HepG2 (cell line): Measurements from ENCODE around the gene SOX21. TPM values are rescaled to one million over a fixed set of nuclear protein-coding genes. Genes with fewer than 3 reads are reported as not detected.

Experiments
- ATAC-seq: fragments of 200-7000 bp; cut with Tn5 transposase; 3 replicates; pipeline ENCODE4 v1.9.1; 2020; ENCODE audit warnings: mild to moderate bottlenecking, moderate library complexity
- BruUV-seq: library from RNA; stranded (reverse); fragments of 400-500 nt; replicated peaks from 2 replicates; lab custom pipeline; 2021; lab: Mats Ljungman, UMichigan
- CTCF ChIA-PET: fragments of 300-600 bp; formaldehyde crosslinking; extraction: SDS; loops from one replicate; lab custom pipeline; 2021; ENCODE audit warnings: low total read pairs, inconsistent platforms, low intra/inter-chr PET ratio; lab: Yijun Ruan, JAX
- POLR2A ChIA-PET: fragments of 350-600 bp; sonication (Branson Sonifier 250); formaldehyde crosslinking; loops from one replicate; lab custom pipeline; 2020; ENCODE audit warnings: antibody characterized with exemption, inconsistent platforms; lab: Yijun Ruan, JAX
- DNase-seq: peaks from one replicate; pipeline ENCODE4 v3.0.0-alpha.2; 2015; ENCODE audit warnings: low spot score
- FAIRE-seq: peaks from 3 replicates; lab custom pipeline; 2011; peaks lifted over from hg19 to GRCh38; lab: Jason Lieb, UNC
- H2AFZ ChIP-seq: one replicate; pipeline ENCODE4 v1.6.1; 2011; ENCODE audit warnings: low read length, inconsistent platforms
- H3K27ac ChIP-seq: fragments of 300-600 bp; 3 replicates; pipeline ENCODE4 v1.8.0; 2011; ENCODE audit warnings: mixed run types, mild to moderate bottlenecking, mixed read lengths, low read length, inconsistent platforms; ENCODE audit not compliant: insufficient read depth; ENCODE audit errors: extremely low read length
- H3K27me3 ChIP-seq, 2 experiments: fragments of 200-600 bp in 1 of 2; 2 replicates in 1 of 2; 3 replicates in 1 of 2; pipeline versions ENCODE4 v1.6.0 to v1.8.0; 2011; ENCODE audit warnings: low read length in 2 of 2, mild to moderate bottlenecking in 2 of 2, moderate library complexity in 2 of 2, inconsistent platforms in 1 of 2; ENCODE audit not compliant: insufficient read depth in 2 of 2, control insufficient read depth in 1 of 2
- H3K36me3 ChIP-seq, 2 experiments: fragments of 200-600 bp in 1 of 2; replicated peaks in 1 of 2; 2 replicates in 1 of 2; 3 replicates in 1 of 2; pipeline versions ENCODE4 v1.5.1 to v1.8.0; 2011; ENCODE audit warnings: low read length in 2 of 2, inconsistent platforms in 1 of 2; ENCODE audit not compliant: insufficient read depth in 2 of 2, control insufficient read depth in 1 of 2
- H3K4me1 ChIP-seq: 2 replicates; pipeline ENCODE4 v1.5.1; 2012; ENCODE audit warnings: low read length, inconsistent platforms; ENCODE audit not compliant: insufficient read depth
- H3K4me2 ChIP-seq: 2 replicates; pipeline ENCODE4 v1.6.0; 2011; ENCODE audit warnings: low read depth, low read length, inconsistent platforms
- H3K4me3 ChIP-seq, 3 experiments: fragments of 200-600 bp in 1 of 3; sonication (generic), shearing (Covaris generic) in 1 of 3; replicated peaks in 1 of 3; 2 replicates each; pipeline ENCODE4 v1.5.1; 2011 to 2016; ENCODE audit warnings: low read length in 3 of 3, inconsistent platforms in 2 of 3, low read depth in 2 of 3, mild to moderate bottlenecking in 2 of 3, control low read depth in 1 of 3, mixed read lengths in 1 of 3; ENCODE audit not compliant: insufficient read depth in 1 of 3
- H3K79me2 ChIP-seq: one replicate; pipeline ENCODE4 v1.6.1; 2011; ENCODE audit warnings: low read length, inconsistent platforms; ENCODE audit not compliant: insufficient read depth
- H3K9ac ChIP-seq: 2 replicates; pipeline ENCODE4 v1.6.0; 2011; ENCODE audit warnings: mild to moderate bottlenecking, low read depth, low read length, inconsistent platforms; ENCODE audit not compliant: insufficient read depth
- H3K9me3 ChIP-seq: 2 replicates; pipeline ENCODE4 v1.5.1; 2012; ENCODE audit warnings: mild to moderate bottlenecking, low read length
- H4K20me1 ChIP-seq: 2 replicates; pipeline ENCODE4 v1.6.0; 2011; ENCODE audit warnings: inconsistent platforms, mild to moderate bottlenecking, low read length, moderate library complexity; ENCODE audit not compliant: insufficient read depth
- ASH2L ChIP-seq: fragments of 300-600, 200-600 bp; sonication (generic); IDR thresholded peaks from 2 replicates; pipeline ENCODE4 v1.7.0; 2017; ENCODE audit warnings: low read depth, mild to moderate bottlenecking, moderate library complexity, mixed read lengths, low read length; ENCODE audit not compliant: insufficient read length
- ATF7-NPFF ChIP-seq: sonication (generic); formaldehyde crosslinking; IDR thresholded peaks from 2 replicates; pipeline ENCODE4 v1.8.1; 2023; ENCODE audit warnings: mild to moderate bottlenecking, low read depth, missing genetic modification reagents, moderate library complexity
- CEBPZ ChIP-seq: IDR thresholded peaks from 2 replicates; pipeline ENCODE4 v1.6.1; 2012; ENCODE audit warnings: low read length, improper control_type of control experiment
- ETV6 ChIP-seq: sonication (generic); formaldehyde crosslinking; conservative IDR thresholded peaks from 2 replicates; pipeline ENCODE4 v1.4.0; 2020; ENCODE audit warnings: missing genetic modification reagents
- GATA4 ChIP-seq: sonication (generic); IDR thresholded peaks from 2 replicates; pipeline ENCODE4 v1.6.1; 2016; ENCODE audit warnings: antibody characterized with exemption, low read depth, borderline replicate concordance
- MYPOP ChIP-seq: sonication (generic); formaldehyde crosslinking; IDR thresholded peaks from 2 replicates; pipeline ENCODE4 v1.8.1; 2023; ENCODE audit warnings: mild to moderate bottlenecking, moderate library complexity, missing genetic modification reagents
- PREB ChIP-seq: sonication (generic); formaldehyde crosslinking; IDR thresholded peaks from 2 replicates; pipeline ENCODE4 v1.4.0; 2020; ENCODE audit warnings: missing genetic modification reagents
- RBFOX2 ChIP-seq: fragments of 200-400 bp; formaldehyde crosslinking; IDR thresholded peaks from 2 replicates; pipeline ENCODE4 v1.6.1; 2017; ENCODE audit warnings: low read depth, mild to moderate bottlenecking, low read length
- SALL2 ChIP-seq: sonication (generic); formaldehyde crosslinking; IDR thresholded peaks from 2 replicates; pipeline ENCODE4 v1.8.1; 2023; ENCODE audit warnings: mild to moderate bottlenecking, missing genetic modification reagents, inconsistent platforms
- SP1 ChIP-seq, 2 experiments: fragments of 450-650 bp in 1 of 2; sonication (generic) in 1 of 2; formaldehyde crosslinking in 1 of 2; IDR thresholded peaks; 2 replicates each; pipeline versions ENCODE4 v1.4.0 to v1.6.1; 2016 to 2020; ENCODE audit warnings: missing genetic modification reagents in 1 of 2
- TBL1XR1 ChIP-seq: fragments of 150-350 bp; IDR thresholded peaks from 2 replicates; pipeline ENCODE4 v1.6.1; 2014; ENCODE audit warnings: borderline replicate concordance, low read length; ENCODE audit not compliant: partially characterized antibody
- ZFX ChIP-seq: sonication (generic); formaldehyde crosslinking; IDR thresholded peaks from 2 replicates; pipeline ENCODE4 v1.4.0; 2020; ENCODE audit warnings: mild to moderate bottlenecking, low read depth, missing genetic modification reagents, moderate library complexity
- ZNF331 ChIP-seq: sonication (generic); formaldehyde crosslinking; IDR thresholded peaks from 2 replicates; pipeline ENCODE4 v1.4.0; 2020; ENCODE audit warnings: missing genetic modification reagents
- ZNF503 ChIP-seq: sonication (generic); formaldehyde crosslinking; IDR thresholded peaks from 2 replicates; pipeline ENCODE4 v1.4.0; 2020; ENCODE audit warnings: missing genetic modification reagents
- ZNF543 ChIP-seq: sonication (generic); formaldehyde crosslinking; IDR thresholded peaks from 2 replicates; pipeline ENCODE4 v1.4.0; 2020; ENCODE audit warnings: mild to moderate bottlenecking, missing genetic modification reagents
- ZSCAN25 ChIP-seq: sonication (generic); formaldehyde crosslinking; IDR thresholded peaks from 2 replicates; pipeline ENCODE4 v1.8.0; 2022; ENCODE audit warnings: mild to moderate bottlenecking, missing genetic modification reagents
- WGBS: methylation state at CpG from one replicate; pipeline ENCODE4 v1.1.6; 2017; ENCODE audit warnings: low lambda C conversion rate; 5-methylcytosine and 5-hydroxymethylcytosine counted together
- in situ Hi-C: cut with HindIII; loops from 2 replicates; pipeline ENCODE4 v1.10.0; 2017; ENCODE audit warnings: low pct_unique_long_range_greater_than_20kb; ENCODE audit not compliant: extremely low pct_ligation_motif_present
- intact Hi-C: fragments of 100-400 bp; cut with micrococcal nuclease; formaldehyde crosslinking; loops from one replicate; pipeline ENCODE4 v1.10.0; 2022; ENCODE audit not compliant: unreplicated experiment
- polyA plus RNA-seq, 8 experiments: library from polyadenylated mRNA; depleted of rRNA in 3 of 8; stranded (reverse) in 7 of 8; unstranded in 1 of 8; fragments of >200 nt; fragmentation: Illumina TruSeq in 4 of 8; extraction: Trizol in 4 of 8; gene quantifications; 2 replicates each; pipeline versions ENCODE4 v1.2.1 to v1.2.3, GENCODE V29; 2011 to 2016; ENCODE audit warnings: low read depth in 4 of 8, missing spikeins in 1 of 8, mixed read lengths in 1 of 8; ENCODE audit not compliant: insufficient read depth in 1 of 8
- total RNA-seq, 5 experiments: library from RNA; depleted of rRNA; stranded (reverse); fragments of >200 nt; fragmentation: Illumina TruSeq; extraction: Trizol; gene quantifications; 2 replicates each; pipeline ENCODE4 v1.2.3, GENCODE V29; 2016; ENCODE audit warnings: low read depth in 1 of 5

The SOX21 gene
- total and polyA plus RNA-seq, 2 of the 13 experiments (the other 11 are each of a cell fraction or from before 2014, with no cell fraction given): not detected

GRCh38 chr13:94679614-94680013 is 32.7 kb downstream of the SOX21 start (continued):
- no peak for TF ChIP-seq CEBPZ

GRCh38 chr13:94678845-94679244 is 33.5 kb downstream of the SOX21 start:
- H3K4me3 ChIP-seq: no peak overlapping the region
- TF ChIP-seq TBL1XR1 (no peak), ZNF503 (CRISPR knock-in tag) (no peak), ZNF543 (CRISPR knock-in tag) (no peak), PREB (no peak), ZSCAN25 (CRISPR knock-in tag) (no peak), SP1 (IDR thresholded peaks at IDR 0.05) (no peak), SP1 (CRISPR knock-in tag; IDR thresholded peaks at IDR 0.05) (no peak), ATF7-NPFF (no peak), ZNF331 (CRISPR knock-in tag) (no peak), SALL2 (CRISPR knock-in tag) (no peak), MYPOP (CRISPR knock-in tag) (no peak), ASH2L (no peak), ETV6 (CRISPR knock-in tag) (no peak), ZFX (CRISPR knock-in tag) (no peak), RBFOX2 (no peak), GATA4 (no peak)
- TF ChIP-seq, all 625 proteins: peak for 0
- Histone ChIP-seq H3K27me3 (peaks cover 0 to 16% of the 10 kb centered on the region in 2 experiments; a peak in 2 of 5 replicates), H3K9ac (no peak overlapping the region), H3K36me3 (no peaks in the 10 kb centered on the region), H3K79me2 (no peaks in the 10 kb centered on the region), H3K4me2 (no peak overlapping the region), H2AFZ (no peak overlapping the region), H3K4me1 (no peaks in the 10 kb centered on the region), H3K9me3 (no peaks in the 10 kb centered on the region), H4K20me1 (no peaks in the 10 kb centered on the region), H3K27ac (no peak overlapping the region)
- BruUV-seq: no TSS peak
- WGBS: 33% methylated on average over 2 of the region's 2 CpGs
- CTCF ChIA-PET: no interaction called here
- in situ Hi-C loops (loop anchor here (25.0 kb wide), 1 partner anchor 483 kb away; no protein-coding TSS in a partner anchor), intact Hi-C loops (loop anchor here (5.0 kb wide), 1 partner anchor 33 kb away; the partner anchor contains the start of gene SOX21)
- FAIRE-seq (no peak), ATAC-seq (no peak), DNase-seq (no peak)
- POLR2A ChIA-PET: no interaction called here
